Right cardiac atrium (tissue), 5 donors: ENCODE results near the gene SH3PXD2B. TPM values are rescaled to one million over a fixed set of nuclear protein-coding genes. Genes with fewer than 3 reads are reported as not detected.

Experiments
- polyA plus RNA-seq: library from polyadenylated mRNA; stranded (reverse); fragments of 200-250 nt; gene quantifications from one replicate; pipeline ENCODE4 v1.2.3, GENCODE V29; 2013
- total RNA-seq, 4 donors: library from RNA; stranded (reverse); fragmentation: NEBNext Ultra II Directional; extraction: Animal tissue kit (Norgen Biotek cat#: 25700); gene quantifications; one replicate each; pipeline ENCODE4 v1.2.1, GENCODE V29; 2021
- donor health status: healthy with polysubstance abuse.
- donor health status: DM: no; HTN: yes; CAD: no.
- donor health status: DM: no; HTN: no; CAD: no.
- donor health status: DM: no; HTN: yes; CAD: no; lungs with severe emphysema.
- donor health status: DM: yes; HTN: yes; CAD: no.

The SH3PXD2B gene
- total and polyA plus RNA-seq, 5 donors: 2.2 to 18.0 (median 8.4) TPM

Other genes with a start within 250 kb of the SH3PXD2B start
- gene UBTD2, start 170.8 kb downstream of the SH3PXD2B start, total RNA-seq: 10 to 100 TPM in 3 of 4 donors, 1 to 10 TPM in 1; 9.9 to 11.4 (median 10.8) TPM
- 8.1 TPM for gene UBTD2, start 170.8 kb downstream of the SH3PXD2B start, polyA plus RNA-seq
- gene NEURL1B, start 186.7 kb upstream of the SH3PXD2B start, total RNA-seq: 10 to 100 TPM; 13.2 to 23.1 (median 18.1) TPM
- 16.7 TPM for gene NEURL1B, start 186.7 kb upstream of the SH3PXD2B start, polyA plus RNA-seq